ENCODE data around the gene AQP1.
A peak's percentile ranks its signal among the peaks of the same experiment; 100 is the strongest.

The AQP1 gene

GRCh38 chr7:30906515-30907240, 5.0 kb upstream of the AQP1 start:
- Histone ChIP-seq H3K36me3 (no peaks in the 10 kb centered on the region), H3K9me3 (no peaks in the 10 kb centered on the region), H3K4me3 (no peak overlapping the region), H3K4me1 (peaks cover 0 to 73% (median 65%) of the 10 kb centered on the region in 4 donors), H3K27ac (peak overlapping the region; percentile 87 to 92), H3K27me3 (no peaks in the 10 kb centered on the region)
- TF ChIP-seq CTCF (IDR thresholded peaks at IDR 0.05): no peak
- no peak for DNase-seq
- intact Hi-C loops (cut with DNase I; ENCODE audit: low total_unique reads): loop anchor here (5.0 kb wide), 1 partner anchor 104 kb away; no protein-coding TSS in a partner anchor

GRCh38 chr7:30907527-30908267, 4.0 kb upstream of the AQP1 start:
- intact Hi-C loops (cut with DNase I; ENCODE audit: low total_unique reads): loop anchor here (5.0 kb wide), 1 partner anchor 105 kb away; no protein-coding TSS in a partner anchor
- TF ChIP-seq CTCF (IDR thresholded peaks at IDR 0.05): no peak
- Histone ChIP-seq H3K27ac (peak overlapping the region; percentile 87 to 92), H3K9me3 (no peaks in the 10 kb centered on the region), H3K36me3 (no peaks in the 10 kb centered on the region), H3K4me1 (peaks cover 0 to 83% (median 74%) of the 10 kb centered on the region in 4 donors), H3K4me3 (no peak overlapping the region), H3K27me3 (no peaks in the 10 kb centered on the region)
- no peak for DNase-seq

- no peak for DNase-seq
- intact Hi-C loops (cut with DNase I; ENCODE audit: low total_unique reads): loop anchor here (5.0 kb wide), 1 partner anchor 106 kb away; no protein-coding TSS in a partner anchor
- no peaks in the 10 kb centered on the region for H3K36me3 ChIP-seq
- H3K27ac ChIP-seq: peak overlapping the region; percentile 87 to 92
- no peaks in the 10 kb centered on the region for H3K27me3 ChIP-seq
- TF ChIP-seq CTCF (IDR thresholded peaks at IDR 0.05): no peak
- no peaks in the 10 kb centered on the region for H3K9me3 ChIP-seq
- no peak overlapping the region for H3K4me3 ChIP-seq
- peaks cover 0 to 93% (median 83%) of the 10 kb centered on the region in 4 donors for H3K4me1 ChIP-seq
These were observed 3.0 kb upstream of the AQP1 start for GRCh38 chr7:30908681-30909080.

GRCh38 chr7:30909431-30909830, 2.2 kb upstream of the AQP1 start:
- peak overlapping the region; percentile 87 to 92 for H3K27ac ChIP-seq
- intact Hi-C loops (cut with DNase I; ENCODE audit: low total_unique reads): loop anchor here (5.0 kb wide), 1 partner anchor 107 kb away; no protein-coding TSS in a partner anchor
- TF ChIP-seq CTCF (IDR thresholded peaks at IDR 0.05): no peak

GRCh38 chr7:30910411-30911073, 1.1 kb upstream of the AQP1 start:
- H3K4me3 ChIP-seq: peak overlapping the region in 1 of 2 donors; percentile 59
- peaks cover 0 to 100% (median 93%) of the 10 kb centered on the region in 4 donors for H3K4me1 ChIP-seq
- intact Hi-C loops (cut with DNase I; ENCODE audit: low total_unique reads): no loop called here
- H3K9me3 ChIP-seq: no peaks in the 10 kb centered on the region
- TF ChIP-seq CTCF (IDR thresholded peaks at IDR 0.05): no peak
- H3K36me3 ChIP-seq: no peaks in the 10 kb centered on the region
- peak overlapping the region; percentile 87 to 92 for H3K27ac ChIP-seq
- DNase-seq: no peak
- H3K27me3 ChIP-seq: no peaks in the 10 kb centered on the region

More at GRCh38 chr7:30909431-30909830, 2.2 kb upstream of the AQP1 start:
- Histone ChIP-seq H3K4me3 (no peak overlapping the region), H3K4me1 (peaks cover 0 to 100% (median 90%) of the 10 kb centered on the region in 4 donors), H3K9me3 (no peaks in the 10 kb centered on the region), H3K27me3 (no peaks in the 10 kb centered on the region), H3K36me3 (no peaks in the 10 kb centered on the region)
- no peak for DNase-seq
